Measurements from ENCODE around the gene RNF144A. TPM values are rescaled to one million over a fixed set of nuclear protein-coding genes. Genes with fewer than 3 reads are reported as not detected.

The RNF144A gene
- total RNA-seq, 2 donors from 2014 or later, result 52.7 to 109 TPM

DNA sequence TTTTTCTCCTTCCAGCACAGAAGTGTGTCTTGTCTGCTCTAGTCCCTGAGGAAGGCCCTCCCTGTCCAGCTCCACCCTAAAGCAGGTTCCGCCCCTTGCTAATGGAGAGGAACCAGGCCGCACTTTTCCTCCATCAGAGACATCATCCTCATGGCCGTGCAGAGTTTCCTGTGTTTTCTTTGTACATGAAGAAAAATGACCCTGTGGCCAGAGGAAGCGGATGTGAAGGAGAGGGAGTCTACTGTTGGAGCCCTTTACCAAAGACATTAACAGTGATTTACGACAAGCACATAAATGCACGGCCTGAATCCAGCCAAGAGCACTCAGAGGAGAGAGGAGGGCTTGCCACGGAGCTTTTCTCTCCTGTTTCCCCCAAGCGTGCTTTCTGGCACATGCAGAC is 109.5 kb downstream of the RNF144A start:
- TF ChIP-seq CTCF (IDR thresholded peaks at IDR 0.05) (no peak), POLR2A (IDR thresholded peaks at IDR 0.05) (no peak)
- no peak for DNase-seq
- H3K27ac ChIP-seq, result peak overlapping the region in 2 of 4 donors; percentile 19 to 25
- H3K4me3 ChIP-seq, result no peak overlapping the region
- no peaks in the 10 kb centered on the region for H3K27me3 ChIP-seq
- no peaks in the 10 kb centered on the region for H3K9me3 ChIP-seq
- peaks cover 69% of the 10 kb centered on the region for H3K4me1 ChIP-seq
- ATAC-seq, result no peak
- H3K36me3 ChIP-seq (replicated peaks in 1 of 2; ENCODE audit: insufficient read depth in 1 of 2, low read depth in 2 of 2), result peaks cover 0 to 1% of the 10 kb centered on the region in 2 donors
- WGBS, 2 donors, result 76 to 77% methylated on average over 8 of the region's 8 CpGs
- intact Hi-C loops (cut with DNase I), result loop anchor here (10.0 kb wide), 1 partner anchor 52 kb away; no protein-coding TSS in a partner anchor

GRCh38 chr2:7027411-7027810 is 110.2 kb downstream of the RNF144A start:
- intact Hi-C loops (cut with DNase I), result loop anchor here (10.0 kb wide), 1 partner anchor 53 kb away; no protein-coding TSS in a partner anchor
- 69 to 82% methylated on average over 4 of the region's 4 CpGs for WGBS, 2 donors
- peaks cover 68% of the 10 kb centered on the region for H3K4me1 ChIP-seq
- no peak overlapping the region for H3K4me3 ChIP-seq
- peaks cover 0 to 1% of the 10 kb centered on the region in 2 donors for H3K36me3 ChIP-seq (replicated peaks in 1 of 2; ENCODE audit: insufficient read depth in 1 of 2, low read depth in 2 of 2)
- DNase-seq, result no peak
- no peaks in the 10 kb centered on the region for H3K27me3 ChIP-seq
- H3K27ac ChIP-seq, result peak overlapping the region in 1 of 4 donors; percentile 82
- ATAC-seq, result no peak
- no peak for TF ChIP-seq POLR2A (IDR thresholded peaks at IDR 0.05)
- TF ChIP-seq CTCF (IDR thresholded peaks at IDR 0.05), result no peak
- no peaks in the 10 kb centered on the region for H3K9me3 ChIP-seq

DNA sequence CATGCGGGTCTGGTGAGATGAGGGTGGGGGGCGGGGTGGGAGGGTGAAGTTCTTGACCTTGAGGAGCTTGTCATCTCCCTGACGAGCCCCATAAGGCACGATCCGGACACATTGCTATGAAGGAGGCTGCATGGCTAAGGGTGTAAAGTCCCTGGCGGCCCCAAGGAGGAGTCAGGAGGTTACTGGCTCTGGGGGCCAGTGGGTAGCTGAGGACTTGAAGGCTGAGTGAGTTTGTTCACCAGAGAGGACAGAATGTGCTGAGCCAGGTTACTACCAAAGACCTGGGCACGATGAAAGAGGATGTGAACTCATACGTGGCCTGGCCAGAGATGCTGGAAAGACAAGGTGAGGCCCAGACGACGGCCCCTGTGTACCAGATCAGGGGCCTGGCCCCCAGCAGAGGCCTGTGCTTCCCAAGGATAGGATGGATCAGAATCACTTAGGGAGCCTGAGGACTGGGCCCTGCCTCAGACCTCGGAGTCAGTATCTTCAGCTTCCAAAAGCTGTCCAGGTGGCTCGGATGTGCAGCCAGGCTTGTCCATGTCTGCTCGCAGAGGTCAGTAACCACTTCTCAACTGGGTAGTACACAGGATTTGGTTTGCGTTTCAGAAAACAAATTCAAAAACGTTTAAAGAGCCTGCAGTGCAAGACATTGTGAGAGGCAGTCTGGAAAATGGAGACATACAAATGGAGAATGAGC is 110.9 kb downstream of the RNF144A start:
- TF ChIP-seq POLR2A (IDR thresholded peaks at IDR 0.05) (no peak), CTCF (IDR thresholded peaks at IDR 0.05) (no peak)
- Histone ChIP-seq H3K4me1 (peaks cover 68% of the 10 kb centered on the region), H3K9me3 (no peaks in the 10 kb centered on the region), H3K27me3 (no peaks in the 10 kb centered on the region), H3K27ac (peak overlapping the region in 2 of 4 donors; percentile 20 to 82), H3K36me3 (replicated peaks in 1 of 2; ENCODE audit: insufficient read depth in 1 of 2, low read depth in 2 of 2) (peaks cover 0 to 1% of the 10 kb centered on the region in 2 donors), H3K4me3 (no peak overlapping the region)
- 73% methylated on average over 14 to 15 of the region's 15 CpGs for WGBS, 2 donors
- intact Hi-C loops (cut with DNase I), result loop anchor here (10.0 kb wide), 1 partner anchor 53 kb away; no protein-coding TSS in a partner anchor
- no peak for ATAC-seq
- no peak for DNase-seq

- Histone ChIP-seq H3K27me3 (no peaks in the 10 kb centered on the region), H3K9me3 (no peaks in the 10 kb centered on the region), H3K4me3 (no peak overlapping the region), H3K36me3 (replicated peaks in 1 of 2; ENCODE audit: insufficient read depth in 1 of 2, low read depth in 2 of 2) (peaks cover 0 to 1% of the 10 kb centered on the region in 2 donors), H3K27ac (peak overlapping the region in 2 of 4 donors; percentile 13 to 82), H3K4me1 (peaks cover 68% of the 10 kb centered on the region)
- DNase-seq, result no peak
- intact Hi-C loops (cut with DNase I), result loop anchor here (10.0 kb wide), 1 partner anchor 54 kb away; no protein-coding TSS in a partner anchor
- 72 to 91% methylated on average over 3 to 6 of the region's 6 CpGs for WGBS, 2 donors
- TF ChIP-seq CTCF (IDR thresholded peaks at IDR 0.05), result no peak
- TF ChIP-seq POLR2A (IDR thresholded peaks at IDR 0.05), result no peak
- ATAC-seq, result no peak
Measured at GRCh38 chr2:7028846-7029245, 111.6 kb downstream of the RNF144A start.

All from body of pancreas (tissue), 4 donors.